HCT116 (cell line): ENCODE data around the gene TEX19.

Source experiments
- CTCF ChIP-seq, 3 experiments: fragments of 200-600 bp in 1 of 3; sonication (generic) in 1 of 3; IDR thresholded peaks in 2 of 3; conservative IDR thresholded peaks in 1 of 3; 2 replicates each; pipeline ENCODE4 v1.5.1; 2012 to 2017; ENCODE audit warnings: low read depth in 2 of 3, low read length in 2 of 3, antibody characterized with exemption in 1 of 3, borderline replicate concordance in 1 of 3, control low read depth in 1 of 3, mild to moderate bottlenecking in 1 of 3, mixed read lengths in 1 of 3, mixed run types in 1 of 3, moderate library complexity in 1 of 3; ENCODE audit not compliant: insufficient read depth in 1 of 3
- EZH2phosphoT487 ChIP-seq: fragments of 200-600 bp; IDR thresholded peaks from 2 replicates; pipeline ENCODE4 v1.6.1; 2018; ENCODE audit warnings: antibody characterized with exemption, borderline replicate concordance
- POLR2A ChIP-seq: IDR thresholded peaks from 2 replicates; pipeline ENCODE4 v1.7.0; 2011; ENCODE audit warnings: borderline replicate concordance; ENCODE audit not compliant: insufficient read depth, insufficient read length; ENCODE audit errors: extremely low read depth
- TCF7L2 ChIP-seq: IDR thresholded peaks from 2 replicates; pipeline ENCODE4 v1.7.0; 2011; ENCODE audit warnings: borderline replicate concordance, inconsistent platforms; ENCODE audit not compliant: insufficient read depth, insufficient read length; ENCODE audit errors: extremely low read depth
- YY1 ChIP-seq: IDR thresholded peaks from 2 replicates; pipeline ENCODE4 v1.6.1; 2011; ENCODE audit warnings: low read length, low read depth, moderate library complexity, mild to moderate bottlenecking; ENCODE audit not compliant: insufficient replicate concordance; ENCODE audit errors: extremely low read depth
- ZNF274 ChIP-seq: fragments of 200-500 bp; sonication (Bioruptor generic); IDR thresholded peaks from 2 replicates; pipeline ENCODE4 v1.6.1; 2014; ENCODE audit warnings: mild to moderate bottlenecking, low read depth, low read length, inconsistent platforms

- TF ChIP-seq TCF7L2 (no peak), CTCF (IDR thresholded peaks at IDR 0.05 in 2 of 3, conservative IDR thresholded peaks at IDR 0.05 in 1 of 3; ENCODE audit: borderline replicate concordance in 1 of 3, insufficient read depth in 1 of 3, low read depth in 2 of 3, low read length in 2 of 3) (no peak), EZH2phosphoT487 (no peak), ZNF274 (no peak), YY1 (no peak), POLR2A (no peak)
Observed at GRCh38 chr17:82397449-82398335, 38.6 kb downstream of the TEX19 start.
